Mammary epithelial cell (primary cell): ENCODE measurements around the gene PKP3.

Experiments used
- CTCF ChIP-seq, 2 donors: IDR thresholded peaks in 1 of 2; conservative IDR thresholded peaks in 1 of 2; 2 replicates each; pipeline ENCODE4 v1.5.1; 2011 to 2012; ENCODE audit warnings: inconsistent platforms in 2 of 2, low read length in 2 of 2, mild to moderate bottlenecking in 2 of 2, control low read depth in 1 of 2, low read depth in 1 of 2; ENCODE audit not compliant: insufficient read depth in 1 of 2; ENCODE audit errors: extremely low read depth in 1 of 2
- EZH2 ChIP-seq: IDR thresholded peaks from 2 replicates; pipeline ENCODE4 v1.6.1; 2012; ENCODE audit warnings: low read length, inconsistent platforms, borderline replicate concordance

GRCh38 chr11:380491-380890, 13.5 kb upstream of the PKP3 start:
- TF ChIP-seq CTCF (conservative IDR thresholded peaks at IDR 0.05 in 1 of 2, IDR thresholded peaks at IDR 0.05 in 1 of 2; ENCODE audit: extremely low read depth in 1 of 2, insufficient read depth in 1 of 2, low read depth in 1 of 2, low read length in 2 of 2), result no peak
- TF ChIP-seq EZH2, result no peak
